ENCODE data around the gene HERPUD1.
A peak's percentile ranks its signal among the peaks of the same experiment; 100 is the strongest.
"Not testable (repeated sequence)": the region's sequence is repeated elsewhere in the genome, so short reads cannot be mapped to it uniquely, and the experiment has no call there.

Gene HERPUD1

GRCh38 chr16:56930486-56931270 lies 1.3 kb upstream of the HERPUD1 start:
- TF ChIP-seq CTCF (IDR thresholded peaks at IDR 0.05; ENCODE audit: insufficient read depth, low read length, poor library complexity, severe bottlenecking), result no peak
- no peak for DNase-seq (ENCODE audit: extremely low read depth, insufficient read length)
- Histone ChIP-seq H3K36me3 (ENCODE audit: control insufficient read depth, insufficient read depth, low read length) (no peaks in the 10 kb centered on the region; the same call in none of the 2 replicates), H3K27me3 (replicated peaks; ENCODE audit: control insufficient read depth, insufficient read depth, low read length) (no peaks in the 10 kb centered on the region), H3K4me3 (replicated peaks; ENCODE audit: low read depth, low read length) (no peak overlapping the region)

- Histone ChIP-seq H3K27me3 (replicated peaks; ENCODE audit: control insufficient read depth, insufficient read depth, low read length) (no peaks in the 10 kb centered on the region), H3K36me3 (ENCODE audit: control insufficient read depth, insufficient read depth, low read length) (peaks cover under 1% of the 10 kb centered on the region), H3K4me3 (replicated peaks; ENCODE audit: low read depth, low read length) (peak overlapping the region; percentile 46)
- TF ChIP-seq CTCF (IDR thresholded peaks at IDR 0.05; ENCODE audit: insufficient read depth, low read length, poor library complexity, severe bottlenecking), result no peak
- no peak for DNase-seq (ENCODE audit: extremely low read depth, insufficient read length)
These were observed 561 bp upstream of the HERPUD1 start for GRCh38 chr16:56931271-56931891.

- DNase-seq (ENCODE audit: extremely low read depth, insufficient read length), result peak; percentile 72
- Histone ChIP-seq H3K36me3 (ENCODE audit: control insufficient read depth, insufficient read depth, low read length) (peaks cover 6% of the 10 kb centered on the region), H3K27me3 (replicated peaks; ENCODE audit: control insufficient read depth, insufficient read depth, low read length) (no peaks in the 10 kb centered on the region), H3K4me3 (replicated peaks; ENCODE audit: low read depth, low read length) (peak overlapping the region; percentile 84)
- no peak for TF ChIP-seq CTCF (IDR thresholded peaks at IDR 0.05; ENCODE audit: insufficient read depth, low read length, poor library complexity, severe bottlenecking)
These were observed 1.0 kb downstream of the HERPUD1 start for GRCh38 chr16:56932721-56933619.

GRCh38 chr16:56933828-56934598 lies 2.1 kb downstream of the HERPUD1 start:
- Histone ChIP-seq H3K27me3 (replicated peaks; ENCODE audit: control insufficient read depth, insufficient read depth, low read length) (no peaks in the 10 kb centered on the region), H3K36me3 (ENCODE audit: control insufficient read depth, insufficient read depth, low read length) (peaks cover 14% of the 10 kb centered on the region), H3K4me3 (replicated peaks; ENCODE audit: low read depth, low read length) (peak overlapping the region; percentile 84)
- DNase-seq (ENCODE audit: extremely low read depth, insufficient read length), result no peak
- no peak for TF ChIP-seq CTCF (IDR thresholded peaks at IDR 0.05; ENCODE audit: insufficient read depth, low read length, poor library complexity, severe bottlenecking)

GRCh38 chr16:56934599-56935145 lies 2.7 kb downstream of the HERPUD1 start:
- not testable (repeated sequence) for DNase-seq (ENCODE audit: extremely low read depth, insufficient read length); H3K27me3 ChIP-seq (replicated peaks; ENCODE audit: control insufficient read depth, insufficient read depth, low read length)
- H3K36me3 ChIP-seq (ENCODE audit: control insufficient read depth, insufficient read depth, low read length), result peaks cover 18% of the 10 kb centered on the region
- peak overlapping the region; percentile 84 for H3K4me3 ChIP-seq (replicated peaks; ENCODE audit: low read depth, low read length)
